Activated CD8-positive, alpha-beta T cell treated with anti-CD3 and anti-CD28 coated beads, Interleukin-2, amount 10 ng/mL, durations not matched to agents 7 days and 5 days (primary cell): Measurements from ENCODE around the gene NACC1. TPM values are rescaled to one million over a fixed set of nuclear protein-coding genes. Genes with fewer than 3 reads are reported as not detected.

ENCODE experiments used
- ATAC-seq: fragments of 150-1000 bp; cut with Tn5 transposase; one replicate; pipeline ENCODE4 v1.10.0; 2021; ENCODE audit warnings: moderate library complexity
- CTCF ChIA-PET: fragments of 350-600 bp; sonication (Branson Sonifier 250); formaldehyde crosslinking; loops from one replicate; lab custom pipeline; 2021; ENCODE audit warnings: antibody characterized with exemption; lab: Charles Lee
- POLR2A ChIA-PET: fragments of 350-600 bp; sonication (Branson Sonifier 250); formaldehyde crosslinking; loops from one replicate; lab custom pipeline; 2021; ENCODE audit warnings: antibody characterized with exemption; lab: Charles Lee
- DNase-seq: peaks from one replicate; pipeline ENCODE4 v3.0.0-alpha.2; 2020
- H3K27ac Mint-ChIP-seq: one replicate; pipeline ENCODE4 v1.8.0; 2021; ENCODE audit warnings: mild to moderate bottlenecking, mixed read lengths
- H3K27me3 Mint-ChIP-seq: one replicate; pipeline ENCODE4 v1.8.0; 2021; ENCODE audit warnings: low read depth, mixed read lengths
- H3K36me3 Mint-ChIP-seq: one replicate; pipeline ENCODE4 v1.8.0; 2021; ENCODE audit warnings: low read depth, mixed read lengths
- H3K4me1 Mint-ChIP-seq: one replicate; pipeline ENCODE4 v1.8.0; 2021; ENCODE audit warnings: low read depth, mixed read lengths
- H3K4me3 Mint-ChIP-seq: one replicate; pipeline ENCODE4 v1.8.0; 2021; ENCODE audit warnings: mild to moderate bottlenecking, mixed read lengths
- H3K9me3 Mint-ChIP-seq: one replicate; pipeline ENCODE4 v1.8.0; 2022; ENCODE audit warnings: mixed read lengths; ENCODE audit not compliant: insufficient read depth
- total RNA-seq, 2 experiments: library from RNA; stranded (reverse); gene quantifications; one replicate each; pipeline ENCODE4 v1.2.3, GENCODE V29; 2021

The NACC1 gene
- total RNA-seq, 2 experiments from 2014 or later, result 74.6 to 84.8 TPM

DNA sequence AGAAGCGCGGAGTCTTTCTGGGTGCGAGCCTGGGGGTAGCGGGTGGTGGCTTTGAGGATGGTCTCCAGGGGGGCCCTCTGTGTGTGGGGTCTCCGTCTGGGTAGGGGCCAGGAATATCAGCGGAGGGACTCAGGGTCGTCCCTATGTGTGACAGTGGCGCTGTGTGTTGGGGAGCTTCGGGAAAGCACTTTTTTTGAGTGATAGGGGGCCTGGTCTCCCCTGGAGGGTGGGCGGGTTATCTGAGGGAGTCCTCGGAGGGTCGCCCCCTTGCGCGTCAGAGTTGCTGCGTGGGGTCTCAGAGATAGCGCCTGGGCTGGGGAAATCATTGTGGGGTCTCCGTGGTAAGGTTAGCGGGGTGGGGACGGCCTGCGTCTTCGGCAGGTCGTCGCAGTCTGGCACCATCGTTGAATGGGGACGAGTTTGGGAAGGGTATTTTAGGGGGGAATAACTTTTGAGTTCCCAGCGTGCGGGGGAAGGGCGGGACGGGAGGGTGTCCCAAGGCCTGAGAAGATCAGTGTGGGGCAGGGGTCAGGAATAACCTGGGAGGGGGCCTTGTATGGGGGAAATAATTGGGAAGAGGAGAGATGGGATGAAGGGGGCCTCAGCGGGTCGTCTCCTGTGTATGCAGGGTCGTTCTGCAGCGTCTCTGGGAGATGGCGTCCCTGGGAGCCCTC lies 33.0 kb downstream of the NACC1 start:
- H3K4me3 Mint-ChIP-seq, result peak overlapping the region; percentile 99
- ChIA-PET CTCF (interaction anchor here (1.8 to 2.3 kb wide), 4 partner anchors 17 to 112 kb away, joined by 5 to 11 read pairs (median 6); no protein-coding TSS in a partner anchor), POLR2A (interaction anchor here (0.5 to 2.1 kb wide), 6 partner anchors 17 to 623 kb away, joined by 3 to 11 read pairs (median 4); partner anchors contain the start of genes C19orf53 and NACC1)
- H3K36me3 Mint-ChIP-seq, result peaks cover 33% of the 10 kb centered on the region
- DNase-seq (peak; percentile 53), ATAC-seq (no peak)
- peaks cover 2% of the 10 kb centered on the region for H3K27me3 Mint-ChIP-seq
- peak overlapping the region; percentile 99 for H3K27ac Mint-ChIP-seq
- no peaks in the 10 kb centered on the region for H3K9me3 Mint-ChIP-seq
- peaks cover 23% of the 10 kb centered on the region for H3K4me1 Mint-ChIP-seq

DNA sequence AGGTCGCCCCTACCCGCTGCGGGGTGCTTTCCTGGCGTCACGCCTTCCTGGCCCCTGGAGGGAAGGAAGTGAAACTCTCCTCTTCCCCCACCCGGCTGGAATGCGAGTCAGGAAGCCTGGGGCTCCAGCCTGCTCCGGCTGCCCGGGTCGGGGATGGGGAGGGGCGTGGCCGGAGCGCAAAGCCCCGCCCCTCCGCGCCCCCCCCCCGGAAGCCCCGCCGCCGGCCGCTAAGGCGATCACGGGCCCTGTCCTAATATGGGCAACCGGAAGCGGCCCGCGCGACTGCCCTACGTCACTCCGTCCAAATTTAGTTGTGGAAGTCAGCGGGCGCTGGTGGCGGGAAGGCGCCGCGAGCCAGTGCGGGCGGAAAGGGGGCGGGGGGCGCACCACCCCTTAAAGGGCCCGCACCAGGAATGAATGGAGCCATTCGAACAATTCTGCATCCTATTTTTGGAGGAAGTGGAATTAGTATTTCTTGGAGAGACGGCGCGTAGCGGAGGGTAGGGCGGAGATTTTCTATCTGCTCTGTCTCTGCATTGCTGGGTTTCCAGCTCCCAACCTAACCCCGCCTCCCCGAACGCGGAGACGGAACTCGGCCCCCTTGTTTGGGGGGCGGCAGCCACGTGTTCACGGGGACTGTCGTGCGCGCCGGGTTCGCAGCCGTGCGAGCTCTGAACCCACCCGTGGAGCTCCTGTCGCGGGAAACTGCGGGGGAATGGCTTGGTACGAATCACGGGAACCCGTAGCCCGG lies 33.7 kb downstream of the NACC1 start:
- POLR2A ChIA-PET, result interaction anchor here (0.6 to 2.2 kb wide), 33 partner anchors 10 to 695 kb away, joined by 3 to 134 read pairs (median 4); partner anchors contain the start of genes C19orf53, CALR, JUNB and NACC1
- CTCF ChIA-PET, result interaction anchor here (0.7 to 2.1 kb wide), 10 partner anchors 12 to 187 kb away, joined by 3 to 15 read pairs (median 5); partner anchors contain the start of gene NACC1
- Mint-ChIP-seq H3K4me1 (peaks cover 29% of the 10 kb centered on the region), H3K4me3 (peak overlapping the region; percentile 99), H3K36me3 (peaks cover 38% of the 10 kb centered on the region), H3K9me3 (no peaks in the 10 kb centered on the region), H3K27me3 (peaks cover 2% of the 10 kb centered on the region), H3K27ac (peak overlapping the region; percentile 99)
- peak; percentile 97 for DNase-seq
- ATAC-seq, result peak; percentile 52

DNA sequence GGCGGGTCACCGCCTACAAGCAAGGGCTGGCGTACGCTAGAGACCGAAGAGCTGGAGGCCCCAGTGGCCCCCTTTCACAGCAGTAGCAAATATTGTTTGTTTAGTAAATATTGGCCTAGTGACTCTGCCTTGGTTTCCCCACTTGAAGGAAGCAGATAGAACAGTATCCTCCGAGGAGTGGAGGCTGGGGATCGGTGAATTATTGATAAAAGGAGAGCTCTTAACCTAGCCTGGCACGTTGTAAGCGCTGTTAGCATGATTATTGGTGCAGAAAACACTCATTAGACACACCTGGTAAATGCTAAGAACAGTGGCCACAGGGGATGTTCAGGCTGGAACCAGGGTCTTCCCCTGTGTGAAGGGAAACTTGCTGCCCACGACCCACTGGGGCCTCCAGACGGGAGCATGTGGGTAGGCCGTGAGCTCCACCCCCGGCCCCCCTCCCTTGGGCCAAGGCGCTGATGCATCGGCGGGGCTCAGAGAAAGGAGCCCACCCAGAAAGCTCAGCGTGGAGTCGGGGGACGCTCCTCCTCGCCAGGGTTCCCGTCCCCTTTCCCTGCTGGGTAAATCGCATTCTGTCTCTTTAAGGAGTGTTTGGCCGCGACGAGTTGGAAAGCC lies 34.4 kb downstream of the NACC1 start:
- peak overlapping the region; percentile 99 for H3K4me3 Mint-ChIP-seq
- peaks cover 34% of the 10 kb centered on the region for H3K4me1 Mint-ChIP-seq
- H3K27ac Mint-ChIP-seq, result peak overlapping the region; percentile 94
- H3K9me3 Mint-ChIP-seq, result no peaks in the 10 kb centered on the region
- POLR2A ChIA-PET, result interaction anchor here (0.7 to 2.2 kb wide), 40 partner anchors 10 to 965 kb away, joined by 3 to 134 read pairs (median 4); partner anchors contain the start of genes C19orf53, CALR, JUNB and NACC1
- ATAC-seq (peak; percentile 1), DNase-seq (no peak)
- CTCF ChIA-PET, result interaction anchor here (0.7 to 2.1 kb wide), 10 partner anchors 11 to 188 kb away, joined by 3 to 15 read pairs (median 5); partner anchors contain the start of gene NACC1
- peaks cover 2% of the 10 kb centered on the region for H3K27me3 Mint-ChIP-seq
- H3K36me3 Mint-ChIP-seq, result peaks cover 36% of the 10 kb centered on the region

DNA sequence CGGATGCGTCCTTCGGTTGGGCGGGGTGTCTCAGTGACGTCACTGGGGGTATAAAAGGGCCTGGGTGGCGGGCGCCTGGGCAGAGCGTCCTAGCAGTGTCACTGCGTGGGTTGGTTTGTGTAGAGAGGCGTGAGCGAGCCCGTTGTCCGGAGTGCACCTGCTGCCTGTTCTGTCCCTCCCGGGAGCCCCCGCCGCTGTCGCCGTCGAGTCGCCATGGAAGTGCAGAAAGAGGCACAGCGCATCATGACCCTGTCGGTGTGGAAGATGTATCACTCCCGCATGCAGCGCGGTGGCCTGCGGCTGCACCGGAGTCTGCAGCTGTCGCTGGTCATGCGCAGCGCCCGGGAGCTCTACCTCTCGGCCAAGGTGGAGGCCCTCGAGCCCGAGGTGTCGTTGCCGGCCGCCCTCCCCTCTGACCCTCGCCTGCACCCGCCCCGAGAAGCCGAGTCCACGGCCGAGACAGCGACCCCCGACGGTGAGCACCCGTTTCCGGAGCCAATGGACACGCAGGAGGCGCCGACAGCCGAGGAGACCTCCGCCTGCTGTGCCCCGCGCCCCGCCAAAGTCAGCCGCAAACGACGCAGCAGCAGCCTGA lies 35.0 kb downstream of the NACC1 start:
- DNase-seq, result peak; percentile 97
- peak; percentile 38 for ATAC-seq
- Mint-ChIP-seq H3K4me1 (peaks cover 40% of the 10 kb centered on the region), H3K9me3 (no peaks in the 10 kb centered on the region), H3K27me3 (peaks cover 2% of the 10 kb centered on the region), H3K27ac (peak overlapping the region; percentile 94), H3K4me3 (peak overlapping the region; percentile 99), H3K36me3 (peaks cover 36% of the 10 kb centered on the region)
- POLR2A ChIA-PET, result interaction anchor here (0.7 to 2.2 kb wide), 37 partner anchors 10 to 964 kb away, joined by 3 to 134 read pairs (median 4); partner anchors contain the start of genes C19orf53, CALR, JUNB and NACC1
- CTCF ChIA-PET, result interaction anchor here (1.2 to 2.1 kb wide), 8 partner anchors 11 to 125 kb away, joined by 3 to 15 read pairs (median 6); partner anchors contain the start of gene NACC1

DNA sequence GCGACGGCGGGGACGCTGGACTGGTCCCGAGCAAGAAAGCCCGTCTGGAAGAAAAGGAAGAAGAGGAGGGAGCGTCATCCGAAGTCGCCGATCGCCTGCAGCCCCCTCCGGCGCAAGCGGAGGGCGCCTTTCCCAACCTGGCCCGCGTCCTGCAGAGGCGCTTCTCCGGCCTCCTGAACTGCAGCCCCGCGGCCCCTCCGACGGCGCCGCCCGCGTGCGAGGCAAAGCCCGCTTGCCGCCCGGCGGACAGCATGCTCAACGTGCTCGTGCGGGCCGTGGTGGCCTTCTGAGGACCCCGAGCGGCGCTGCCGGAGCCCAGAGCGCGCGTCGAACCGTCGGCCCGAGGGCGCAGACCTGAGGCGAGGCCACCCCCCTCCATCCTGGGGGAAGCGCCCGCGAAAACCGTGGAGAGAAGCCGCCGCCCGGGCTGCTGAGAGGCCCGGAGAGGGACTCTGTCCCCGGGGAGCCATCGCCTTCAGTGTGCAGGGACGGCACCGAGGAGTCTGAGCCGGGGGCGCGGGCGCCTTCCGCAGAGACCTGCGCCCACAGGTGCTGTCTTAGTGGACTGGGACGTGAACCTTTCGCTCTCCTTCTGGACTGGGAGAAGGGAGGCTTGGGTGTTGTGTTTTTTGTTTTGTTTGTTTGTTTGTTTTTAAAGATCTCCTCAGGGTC lies 35.6 kb downstream of the NACC1 start:
- Mint-ChIP-seq H3K27ac (peak overlapping the region; percentile 94), H3K9me3 (no peaks in the 10 kb centered on the region), H3K27me3 (peaks cover 2% of the 10 kb centered on the region), H3K4me1 (peaks cover 43% of the 10 kb centered on the region), H3K4me3 (peak overlapping the region; percentile 99), H3K36me3 (peaks cover 41% of the 10 kb centered on the region)
- no peak for ATAC-seq
- peak; percentile 30 for DNase-seq
- ChIA-PET CTCF (interaction anchor here (1.5 to 3.7 kb wide), 4 partner anchors 11 to 124 kb away, joined by 3 to 29 read pairs (median 15); no protein-coding TSS in a partner anchor), POLR2A (interaction anchor here (0.8 to 3.3 kb wide), 18 partner anchors 9 to 694 kb away, joined by 3 to 183 read pairs (median 8); partner anchors contain the start of genes JUNB, NACC1 and TRMT1)

DNA sequence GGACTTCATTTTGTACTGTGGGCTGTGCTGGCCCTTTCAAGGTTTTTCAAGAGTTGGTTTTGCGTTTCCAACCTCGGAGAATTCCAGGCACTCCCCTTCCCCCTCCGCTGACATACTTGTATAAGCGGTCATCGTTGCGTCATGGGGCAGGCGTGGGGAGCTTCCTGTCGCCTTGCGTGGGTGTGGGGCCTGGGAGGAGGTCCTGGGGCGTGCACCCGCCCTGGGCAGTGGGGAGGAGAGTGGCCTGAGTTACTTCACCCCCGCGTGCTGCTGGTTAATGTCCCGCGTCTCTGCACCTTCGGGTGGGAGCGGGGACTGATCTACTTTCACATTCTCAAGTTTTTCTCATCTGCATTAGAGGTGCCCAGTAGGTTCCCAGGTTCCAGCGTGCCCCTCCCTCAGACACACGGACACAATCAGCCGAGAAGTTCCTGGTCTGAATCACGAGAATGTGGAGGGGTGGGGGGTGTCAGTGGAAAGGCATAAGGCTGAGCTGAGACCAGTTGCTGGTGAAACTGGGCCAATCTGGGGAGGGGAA lies 36.2 kb downstream of the NACC1 start:
- POLR2A ChIA-PET, result interaction anchor here (0.9 to 3.3 kb wide), 13 partner anchors 13 to 822 kb away, joined by 3 to 183 read pairs (median 6); no protein-coding TSS in a partner anchor
- DNase-seq (peak; percentile 71), ATAC-seq (no peak)
- Mint-ChIP-seq H3K9me3 (no peaks in the 10 kb centered on the region), H3K36me3 (peaks cover 41% of the 10 kb centered on the region), H3K27ac (peak overlapping the region; percentile 94), H3K4me1 (peaks cover 43% of the 10 kb centered on the region), H3K27me3 (peaks cover 2% of the 10 kb centered on the region), H3K4me3 (peak overlapping the region; percentile 99)
- CTCF ChIA-PET, result interaction anchor here (1.1 to 3.7 kb wide), 8 partner anchors 10 to 109 kb away, joined by 4 to 29 read pairs (median 8); no protein-coding TSS in a partner anchor

DNA sequence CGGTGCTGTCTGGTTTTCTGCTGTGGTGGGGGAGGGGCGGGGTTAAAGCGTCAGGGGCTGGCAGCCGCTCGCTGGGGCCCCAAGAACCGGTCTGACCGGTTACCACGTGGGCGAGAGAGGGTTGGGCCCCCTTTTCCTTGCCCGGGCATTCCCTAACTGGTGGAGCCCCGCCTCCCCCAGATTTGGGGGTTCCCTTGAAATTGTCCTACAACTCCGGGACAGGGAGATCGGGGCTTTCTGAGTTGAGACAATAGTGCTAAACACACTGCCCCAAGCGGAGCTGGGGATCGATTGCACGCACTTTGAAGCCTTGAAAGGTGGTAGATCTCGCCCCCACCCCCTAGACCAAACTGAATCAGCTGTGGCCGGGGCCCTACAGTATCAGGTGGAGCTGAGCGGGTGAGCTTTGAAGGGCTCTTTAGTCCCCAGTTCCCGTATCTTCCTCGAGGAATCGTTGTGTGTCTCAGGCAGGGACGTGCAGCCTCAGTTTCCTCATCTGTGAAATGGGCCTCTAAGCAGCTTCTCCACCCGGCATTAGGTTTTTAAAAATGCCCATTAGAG lies 36.9 kb downstream of the NACC1 start:
- CTCF ChIA-PET, result interaction anchor here (0.7 to 3.7 kb wide), 12 partner anchors 9 to 108 kb away, joined by 3 to 29 read pairs (median 6); no protein-coding TSS in a partner anchor
- POLR2A ChIA-PET, result interaction anchor here (0.6 to 3.3 kb wide), 28 partner anchors 12 to 1220 kb away, joined by 3 to 183 read pairs (median 4); partner anchors contain the start of gene NACC1
- peaks cover 47% of the 10 kb centered on the region for H3K4me1 Mint-ChIP-seq
- peak overlapping the region; percentile 94 for H3K27ac Mint-ChIP-seq
- H3K36me3 Mint-ChIP-seq, result peaks cover 45% of the 10 kb centered on the region
- H3K9me3 Mint-ChIP-seq, result no peaks in the 10 kb centered on the region
- peak; percentile 8 for ATAC-seq
- peak overlapping the region; percentile 99 for H3K4me3 Mint-ChIP-seq
- H3K27me3 Mint-ChIP-seq, result peaks cover 2% of the 10 kb centered on the region
- peak; percentile 86 for DNase-seq

DNA sequence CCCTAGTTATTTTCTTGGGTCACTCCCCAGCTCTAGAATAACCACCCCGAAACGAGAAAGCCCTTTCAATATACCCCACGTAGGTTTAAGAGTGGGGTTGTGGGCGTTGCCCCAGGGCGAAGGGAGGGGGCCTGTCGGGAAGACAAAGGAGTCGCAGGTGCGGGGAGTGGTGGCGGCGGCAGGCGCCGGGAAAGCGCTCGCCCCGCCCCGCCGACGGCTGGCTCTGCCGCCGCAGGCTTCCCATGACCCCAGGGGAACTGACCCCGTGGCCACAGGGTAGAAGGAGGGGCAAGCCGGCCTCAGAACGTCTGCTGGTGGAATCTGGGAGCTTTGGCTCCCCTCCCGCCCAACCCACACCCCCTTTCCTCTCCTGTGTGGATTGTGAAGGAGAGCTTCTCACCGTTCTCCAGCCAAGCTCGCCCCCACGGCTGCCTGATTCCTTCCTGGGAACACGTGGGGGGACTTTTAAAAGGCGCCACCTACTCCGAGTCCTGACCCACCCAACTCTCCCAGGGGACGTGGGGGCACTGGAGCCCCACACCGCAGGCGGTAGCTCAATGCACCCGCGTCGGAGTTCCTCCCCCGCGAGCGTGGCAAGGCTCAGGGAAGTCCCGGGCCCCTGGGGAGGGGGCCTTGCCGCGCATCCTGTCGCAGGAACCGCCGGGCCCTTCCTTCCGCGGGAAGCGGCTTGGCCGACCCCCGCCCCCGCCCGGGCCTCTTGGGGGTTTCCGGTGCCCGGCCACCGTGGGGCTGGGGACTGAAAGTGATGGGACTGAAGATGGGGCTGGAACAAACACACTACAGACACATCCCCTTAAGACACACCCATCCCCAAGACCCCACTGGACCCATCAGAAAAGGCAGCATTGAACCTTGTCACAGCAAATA lies 37.7 kb downstream of the NACC1 start:
- peaks cover 2% of the 10 kb centered on the region for H3K27me3 Mint-ChIP-seq
- H3K27ac Mint-ChIP-seq, result peak overlapping the region; percentile 94
- POLR2A ChIA-PET, result interaction anchor here (0.6 to 3.3 kb wide), 26 partner anchors 11 to 1219 kb away, joined by 3 to 183 read pairs (median 4); partner anchors contain the start of gene NACC1
- peaks cover 50% of the 10 kb centered on the region for H3K4me1 Mint-ChIP-seq
- ATAC-seq, result peak; percentile 10
- H3K4me3 Mint-ChIP-seq, result peak overlapping the region; percentile 99
- CTCF ChIA-PET, result interaction anchor here (0.7 to 3.7 kb wide), 12 partner anchors 9 to 107 kb away, joined by 3 to 29 read pairs (median 6); no protein-coding TSS in a partner anchor
- peaks cover 46% of the 10 kb centered on the region for H3K36me3 Mint-ChIP-seq
- H3K9me3 Mint-ChIP-seq, result no peaks in the 10 kb centered on the region
- peak; percentile 86 for DNase-seq

DNA sequence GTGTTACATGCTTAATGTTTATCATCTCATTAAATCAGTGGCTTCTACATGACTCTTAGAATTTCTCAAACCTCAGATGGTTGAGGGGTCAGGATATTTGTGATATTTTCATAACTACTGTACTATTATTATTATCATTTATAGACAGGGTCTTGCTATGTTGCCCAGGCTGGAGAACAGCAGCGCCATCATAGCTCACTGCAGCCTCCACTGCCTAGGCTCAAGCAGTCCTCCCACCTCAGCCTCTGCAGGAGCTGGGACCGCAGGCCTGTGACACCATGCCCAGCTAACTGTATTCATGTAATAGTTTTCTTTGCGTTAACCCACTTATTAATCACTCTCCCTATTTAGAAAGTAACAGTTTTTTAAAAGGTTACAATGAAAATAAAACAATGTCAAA lies 41.6 kb downstream of the NACC1 start:
- ATAC-seq (no peak), DNase-seq (no peak)
- ChIA-PET POLR2A (no interaction called here), CTCF (interaction anchor here (1.1 to 5.8 kb wide), 2 partner anchors 10 to 35 kb away, joined by 3 to 32 read pairs; no protein-coding TSS in a partner anchor)
- peaks cover 37% of the 10 kb centered on the region for H3K36me3 Mint-ChIP-seq
- H3K27me3 Mint-ChIP-seq, result no peaks in the 10 kb centered on the region
- peak overlapping the region; percentile 56 for H3K4me3 Mint-ChIP-seq
- H3K9me3 Mint-ChIP-seq, result no peaks in the 10 kb centered on the region
- H3K27ac Mint-ChIP-seq, result peak overlapping the region; percentile 64
- peaks cover 66% of the 10 kb centered on the region for H3K4me1 Mint-ChIP-seq
